H1 (cell line): ENCODE data around the gene STX17.

Experiments
- BCL11A ChIP-seq, 2 experiments: IDR thresholded peaks; one replicate each; pipeline ENCODE4 v1.6.1; 2011; ENCODE audit warnings: low read depth in 2 of 2, low read length in 2 of 2, mild to moderate bottlenecking in 2 of 2
- CTCF ChIP-seq, 3 experiments: IDR thresholded peaks; 1 replicate in 2 of 3; 2 replicates in 1 of 3; pipeline versions ENCODE4 v1.5.1 to v1.6.1; 2011; ENCODE audit warnings: low read length in 3 of 3, mild to moderate bottlenecking in 3 of 3, inconsistent platforms in 2 of 3, low read depth in 1 of 3, moderate library complexity in 1 of 3; ENCODE audit not compliant: insufficient read depth in 1 of 3; ENCODE audit errors: control extremely low read depth in 1 of 3
- EP300 ChIP-seq, 2 experiments: IDR thresholded peaks; 1 replicate in 1 of 2; 2 replicates in 1 of 2; pipeline ENCODE4 v1.6.1; 2011 to 2012; ENCODE audit warnings: low read depth in 2 of 2, low read length in 2 of 2, mild to moderate bottlenecking in 2 of 2, borderline replicate concordance in 1 of 2, inconsistent platforms in 1 of 2, moderate library complexity in 1 of 2
- NANOG ChIP-seq: IDR thresholded peaks from 2 replicates; pipeline ENCODE4 v1.6.1; 2011; ENCODE audit warnings: low read length, low read depth, mild to moderate bottlenecking, inconsistent platforms; ENCODE audit not compliant: insufficient read depth, poor library complexity, severe bottlenecking
- TF ChIP-seq, protein P1 (sequence below): IDR thresholded peaks from 2 replicates; pipeline ENCODE4 v1.6.1; 2012; ENCODE audit warnings: inconsistent platforms

DNA sequence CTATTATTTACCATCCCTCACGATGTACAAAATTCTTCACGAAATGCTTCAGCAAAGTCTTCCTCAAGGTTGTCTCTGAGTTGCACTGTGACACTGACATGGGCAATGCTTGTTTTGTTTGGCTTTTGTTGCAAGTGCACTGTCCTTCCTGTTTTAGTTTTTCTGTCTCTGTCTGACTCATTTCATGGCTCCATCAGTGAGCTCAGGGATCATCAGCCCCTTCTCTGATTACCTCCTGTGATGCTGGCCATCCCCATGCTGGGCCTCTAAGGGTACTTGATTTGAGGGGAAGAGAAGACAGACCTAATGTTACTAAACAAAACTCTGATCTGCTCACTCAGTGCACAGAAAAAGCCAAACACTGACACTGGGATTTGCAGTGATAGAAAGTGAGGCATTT is 37.6 kb upstream of the STX17 start:
- TF ChIP-seq, protein P1, sequence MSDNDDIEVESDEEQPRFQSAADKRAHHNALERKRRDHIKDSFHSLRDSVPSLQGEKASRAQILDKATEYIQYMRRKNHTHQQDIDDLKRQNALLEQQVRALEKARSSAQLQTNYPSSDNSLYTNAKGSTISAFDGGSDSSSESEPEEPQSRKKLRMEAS: no peak
- TF ChIP-seq EP300 (IDR thresholded peaks at IDR 0.05; ENCODE audit: borderline replicate concordance in 1 of 2, low read depth in 2 of 2, low read length in 2 of 2) (no peak), NANOG (no peak), CTCF (IDR thresholded peaks at IDR 0.05; ENCODE audit: control extremely low read depth in 1 of 3, insufficient read depth in 1 of 3, low read depth in 1 of 3, low read length in 3 of 3) (no peak), BCL11A (IDR thresholded peaks at IDR 0.05; ENCODE audit: low read depth in 2 of 2, low read length in 2 of 2) (no peak)
